SK-N-SH treated with all-trans-retinoic acid at 6 μM for 48 hours (cell line): ENCODE results near the gene PCK1.

Experiments
- ATAC-seq: fragments of 200-7000 bp; cut with Tn5 transposase; 3 replicates; pipeline ENCODE4 v1.9.1; 2020; ENCODE audit warnings: mild to moderate bottlenecking, moderate library complexity
- ARNTL ChIP-seq: fragments of 450-650 bp; formaldehyde crosslinking; IDR thresholded peaks from 2 replicates; pipeline ENCODE4 v1.5.0; 2020; ENCODE audit warnings: low read depth, mild to moderate bottlenecking, moderate library complexity, borderline replicate concordance
- CSDC2 ChIP-seq: fragments of 250-450 bp; sonication (Bioruptor Pico); IDR thresholded peaks from 2 replicates; pipeline ENCODE4 v1.5.0; 2020; ENCODE audit warnings: mild to moderate bottlenecking, moderate library complexity
- CSRNP3 ChIP-seq: fragments of 250-450 bp; sonication (Bioruptor Pico); IDR thresholded peaks from 2 replicates; pipeline ENCODE4 v1.5.1; 2021; ENCODE audit warnings: mild to moderate bottlenecking, moderate library complexity
- ESRRG ChIP-seq: fragments of 250-450 bp; sonication (Bioruptor Pico); IDR thresholded peaks from 2 replicates; pipeline ENCODE4 v1.6.1; 2021; ENCODE audit warnings: mild to moderate bottlenecking
- OSR1 ChIP-seq: fragments of 250-450 bp; sonication (Bioruptor Pico); IDR thresholded peaks from 2 replicates; pipeline ENCODE4 v1.8.0; 2022; ENCODE audit warnings: moderate library complexity, mild to moderate bottlenecking, inconsistent platforms
- POU6F1 ChIP-seq: fragments of 250-450 bp; sonication (Bioruptor Pico); IDR thresholded peaks from 2 replicates; pipeline ENCODE4 v1.8.0; 2021; ENCODE audit warnings: low read depth, mild to moderate bottlenecking, moderate library complexity, borderline replicate concordance
- RARB ChIP-seq: fragments of 250-450 bp; sonication (Bioruptor Pico); IDR thresholded peaks from 2 replicates; pipeline ENCODE4 v1.8.0; 2021; ENCODE audit warnings: mild to moderate bottlenecking, moderate library complexity
- SNAI2 ChIP-seq: fragments of 250-450 bp; sonication (Bioruptor Pico); IDR thresholded peaks from 2 replicates; pipeline ENCODE4 v1.5.0; 2020; ENCODE audit warnings: mild to moderate bottlenecking, moderate library complexity
- TCF4 ChIP-seq: fragments of 250-450 bp; sonication (Bioruptor Pico); IDR thresholded peaks from 2 replicates; pipeline ENCODE4 v1.8.0; 2021; ENCODE audit warnings: mild to moderate bottlenecking, moderate library complexity, borderline replicate concordance
- TOX ChIP-seq: fragments of 250-450 bp; sonication (Bioruptor Pico); IDR thresholded peaks from 2 replicates; pipeline ENCODE4 v1.8.0; 2021; ENCODE audit warnings: mild to moderate bottlenecking, moderate library complexity, borderline replicate concordance
- ZC3H10 ChIP-seq: fragments of 250-450 bp; sonication (Bioruptor Pico); IDR thresholded peaks from 2 replicates; pipeline ENCODE4 v1.5.1; 2021; ENCODE audit warnings: mild to moderate bottlenecking, moderate library complexity
- ZFP3 ChIP-seq: fragments of 250-450 bp; sonication (Bioruptor Pico); IDR thresholded peaks from 2 replicates; pipeline ENCODE4 v1.5.0; 2020; ENCODE audit warnings: mild to moderate bottlenecking, moderate library complexity
- ZNF565 ChIP-seq: fragments of 450-650 bp; formaldehyde crosslinking; conservative IDR thresholded peaks from 2 replicates; pipeline ENCODE4 v1.5.0; 2020; ENCODE audit warnings: low read depth, mild to moderate bottlenecking, moderate library complexity
- ZNF8 ChIP-seq: fragments of 450-650 bp; formaldehyde crosslinking; IDR thresholded peaks from 2 replicates; pipeline ENCODE4 v1.5.0; 2020; ENCODE audit warnings: mild to moderate bottlenecking, moderate library complexity
- TF ChIP-seq, protein P1 (sequence below): fragments of 250-450 bp; sonication (Bioruptor Pico); IDR thresholded peaks from 2 replicates; pipeline ENCODE4 v1.5.0; 2020; ENCODE audit warnings: mild to moderate bottlenecking, moderate library complexity
- TF ChIP-seq, protein P2 (sequence below): fragments of 250-450 bp; sonication (Bioruptor Pico); IDR thresholded peaks from 2 replicates; pipeline ENCODE4 v1.5.1; 2020; ENCODE audit warnings: low read depth, mild to moderate bottlenecking, moderate library complexity
- TF ChIP-seq, protein P3 (sequence below): fragments of 250-450 bp; sonication (Bioruptor Pico); IDR thresholded peaks from 2 replicates; pipeline ENCODE4 v1.8.0; 2020; ENCODE audit warnings: mild to moderate bottlenecking, moderate library complexity, borderline replicate concordance

The PCK1 gene

GRCh38 chr20:57594092-57594951 lies 33.4 kb downstream of the PCK1 start (continued):
- TF ChIP-seq, protein P1, sequence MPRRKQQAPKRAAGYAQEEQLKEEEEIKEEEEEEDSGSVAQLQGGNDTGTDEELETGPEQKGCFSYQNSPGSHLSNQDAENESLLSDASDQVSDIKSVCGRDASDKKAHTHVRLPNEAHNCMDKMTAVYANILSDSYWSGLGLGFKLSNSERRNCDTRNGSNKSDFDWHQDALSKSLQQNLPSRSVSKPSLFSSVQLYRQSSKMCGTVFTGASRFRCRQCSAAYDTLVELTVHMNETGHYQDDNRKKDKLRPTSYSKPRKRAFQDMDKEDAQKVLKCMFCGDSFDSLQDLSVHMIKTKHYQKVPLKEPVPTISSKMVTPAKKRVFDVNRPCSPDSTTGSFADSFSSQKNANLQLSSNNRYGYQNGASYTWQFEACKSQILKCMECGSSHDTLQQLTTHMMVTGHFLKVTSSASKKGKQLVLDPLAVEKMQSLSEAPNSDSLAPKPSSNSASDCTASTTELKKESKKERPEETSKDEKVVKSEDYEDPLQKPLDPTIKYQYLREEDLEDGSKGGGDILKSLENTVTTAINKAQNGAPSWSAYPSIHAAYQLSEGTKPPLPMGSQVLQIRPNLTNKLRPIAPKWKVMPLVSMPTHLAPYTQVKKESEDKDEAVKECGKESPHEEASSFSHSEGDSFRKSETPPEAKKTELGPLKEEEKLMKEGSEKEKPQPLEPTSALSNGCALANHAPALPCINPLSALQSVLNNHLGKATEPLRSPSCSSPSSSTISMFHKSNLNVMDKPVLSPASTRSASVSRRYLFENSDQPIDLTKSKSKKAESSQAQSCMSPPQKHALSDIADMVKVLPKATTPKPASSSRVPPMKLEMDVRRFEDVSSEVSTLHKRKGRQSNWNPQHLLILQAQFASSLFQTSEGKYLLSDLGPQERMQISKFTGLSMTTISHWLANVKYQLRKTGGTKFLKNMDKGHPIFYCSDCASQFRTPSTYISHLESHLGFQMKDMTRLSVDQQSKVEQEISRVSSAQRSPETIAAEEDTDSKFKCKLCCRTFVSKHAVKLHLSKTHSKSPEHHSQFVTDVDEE (CRISPR knock-in tag): no peak
- no peak for TF ChIP-seq SNAI2 (CRISPR knock-in tag)
- no peak for TF ChIP-seq ZC3H10 (CRISPR knock-in tag)
- no peak for TF ChIP-seq ARNTL (CRISPR knock-in tag)

GRCh38 chr20:57595041-57596030 lies 34.4 kb downstream of the PCK1 start:
- no peak for ATAC-seq
- TF ChIP-seq ESRRG (CRISPR knock-in tag): no peak
- TF ChIP-seq, protein P1 (CRISPR knock-in tag): no peak
- TF ChIP-seq ZC3H10 (CRISPR knock-in tag): no peak
- TF ChIP-seq, protein P2, sequence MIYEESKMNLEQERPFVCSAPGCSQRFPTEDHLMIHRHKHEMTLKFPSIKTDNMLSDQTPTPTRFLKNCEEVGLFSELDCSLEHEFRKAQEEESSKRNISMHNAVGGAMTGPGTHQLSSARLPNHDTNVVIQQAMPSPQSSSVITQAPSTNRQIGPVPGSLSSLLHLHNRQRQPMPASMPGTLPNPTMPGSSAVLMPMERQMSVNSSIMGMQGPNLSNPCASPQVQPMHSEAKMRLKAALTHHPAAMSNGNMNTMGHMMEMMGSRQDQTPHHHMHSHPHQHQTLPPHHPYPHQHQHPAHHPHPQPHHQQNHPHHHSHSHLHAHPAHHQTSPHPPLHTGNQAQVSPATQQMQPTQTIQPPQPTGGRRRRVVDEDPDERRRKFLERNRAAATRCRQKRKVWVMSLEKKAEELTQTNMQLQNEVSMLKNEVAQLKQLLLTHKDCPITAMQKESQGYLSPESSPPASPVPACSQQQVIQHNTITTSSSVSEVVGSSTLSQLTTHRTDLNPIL (CRISPR knock-in tag): no peak
- TF ChIP-seq OSR1: no peak
- no peak for TF ChIP-seq CSRNP3 (CRISPR knock-in tag)
- no peak for TF ChIP-seq TCF4 (CRISPR knock-in tag)
- no peak for TF ChIP-seq ZFP3
- TF ChIP-seq RARB (CRISPR knock-in tag): no peak
- no peak for TF ChIP-seq TOX

GRCh38 chr20:57596358-57596757 lies 35.4 kb downstream of the PCK1 start:
- no peak for TF ChIP-seq RARB (CRISPR knock-in tag)
- TF ChIP-seq CSRNP3 (CRISPR knock-in tag): no peak
- no peak for TF ChIP-seq POU6F1 (CRISPR knock-in tag)
- no peak for TF ChIP-seq ZFP3
- no peak for TF ChIP-seq CSDC2 (CRISPR knock-in tag)
- TF ChIP-seq, protein P3, sequence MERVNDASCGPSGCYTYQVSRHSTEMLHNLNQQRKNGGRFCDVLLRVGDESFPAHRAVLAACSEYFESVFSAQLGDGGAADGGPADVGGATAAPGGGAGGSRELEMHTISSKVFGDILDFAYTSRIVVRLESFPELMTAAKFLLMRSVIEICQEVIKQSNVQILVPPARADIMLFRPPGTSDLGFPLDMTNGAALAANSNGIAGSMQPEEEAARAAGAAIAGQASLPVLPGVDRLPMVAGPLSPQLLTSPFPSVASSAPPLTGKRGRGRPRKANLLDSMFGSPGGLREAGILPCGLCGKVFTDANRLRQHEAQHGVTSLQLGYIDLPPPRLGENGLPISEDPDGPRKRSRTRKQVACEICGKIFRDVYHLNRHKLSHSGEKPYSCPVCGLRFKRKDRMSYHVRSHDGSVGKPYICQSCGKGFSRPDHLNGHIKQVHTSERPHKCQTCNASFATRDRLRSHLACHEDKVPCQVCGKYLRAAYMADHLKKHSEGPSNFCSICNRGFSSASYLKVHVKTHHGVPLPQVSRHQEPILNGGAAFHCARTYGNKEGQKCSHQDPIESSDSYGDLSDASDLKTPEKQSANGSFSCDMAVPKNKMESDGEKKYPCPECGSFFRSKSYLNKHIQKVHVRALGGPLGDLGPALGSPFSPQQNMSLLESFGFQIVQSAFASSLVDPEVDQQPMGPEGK (CRISPR knock-in tag): no peak
- no peak for TF ChIP-seq ZNF8 (CRISPR knock-in tag)
- TF ChIP-seq ZNF565: no peak
- TF ChIP-seq SNAI2 (CRISPR knock-in tag): no peak
- no peak for ATAC-seq
